HepG2 (cell line): Measurements from ENCODE around the gene GCNT2. TPM values are rescaled to one million over a fixed set of nuclear protein-coding genes. Genes with fewer than 3 reads are reported as not detected.

Experiments
- ARID2 ChIP-seq: sonication (generic); formaldehyde crosslinking; IDR thresholded peaks from 2 replicates; pipeline ENCODE4 v1.8.1; 2022; ENCODE audit warnings: mild to moderate bottlenecking, missing genetic modification reagents, borderline replicate concordance
- MBD4 ChIP-seq: IDR thresholded peaks from 2 replicates; pipeline ENCODE4 v1.6.1; 2012; ENCODE audit warnings: low read length, inconsistent platforms, borderline replicate concordance
- MEIS1 ChIP-seq: sonication (generic); formaldehyde crosslinking; IDR thresholded peaks from 2 replicates; pipeline ENCODE4 v1.9.0; 2021; ENCODE audit warnings: mild to moderate bottlenecking, missing genetic modification reagents, moderate library complexity, borderline replicate concordance
- REPIN1 ChIP-seq: sonication (generic); formaldehyde crosslinking; IDR thresholded peaks from 2 replicates; pipeline ENCODE4 v1.8.0; 2022; ENCODE audit warnings: missing genetic modification reagents, low read depth, mild to moderate bottlenecking, borderline replicate concordance
- SMAD9 ChIP-seq: sonication (generic); formaldehyde crosslinking; IDR thresholded peaks from 2 replicates; pipeline ENCODE4 v1.5.1; 2020; ENCODE audit warnings: mild to moderate bottlenecking, missing genetic modification reagents
- SPEN ChIP-seq: sonication (generic); formaldehyde crosslinking; IDR thresholded peaks from 2 replicates; pipeline ENCODE4 v1.5.1; 2020; ENCODE audit warnings: low read depth, mild to moderate bottlenecking, missing genetic modification reagents
- TBP ChIP-seq: sonication (generic); formaldehyde crosslinking; IDR thresholded peaks from 2 replicates; pipeline ENCODE4 v1.5.0; 2020; ENCODE audit warnings: missing genetic modification reagents
- TEAD2 ChIP-seq: sonication (generic); formaldehyde crosslinking; IDR thresholded peaks from 2 replicates; pipeline ENCODE4 v1.9.0; 2021; ENCODE audit warnings: missing genetic modification reagents
- YY1 ChIP-seq: IDR thresholded peaks from 2 replicates; pipeline ENCODE4 v1.6.1; 2011; ENCODE audit warnings: low read length, low read depth, moderate library complexity, mild to moderate bottlenecking; ENCODE audit not compliant: insufficient read depth, insufficient replicate concordance
- ZNF296 ChIP-seq: sonication (generic); formaldehyde crosslinking; conservative IDR thresholded peaks from 2 replicates; pipeline ENCODE4 v1.5.0; 2020; ENCODE audit warnings: mild to moderate bottlenecking, missing genetic modification reagents
- ZNF317 ChIP-seq: sonication (generic); formaldehyde crosslinking; IDR thresholded peaks from 2 replicates; pipeline ENCODE4 v1.5.0; 2020; ENCODE audit warnings: mild to moderate bottlenecking, missing genetic modification reagents
- ZNF335 ChIP-seq: sonication (generic); formaldehyde crosslinking; IDR thresholded peaks from 2 replicates; pipeline ENCODE4 v1.4.0; 2020; ENCODE audit warnings: missing genetic modification reagents
- ZNF430 ChIP-seq: sonication (generic); formaldehyde crosslinking; IDR thresholded peaks from 2 replicates; pipeline ENCODE4 v1.9.0; 2021; ENCODE audit warnings: mild to moderate bottlenecking, missing genetic modification reagents
- polyA plus RNA-seq, 8 experiments: library from polyadenylated mRNA; depleted of rRNA in 3 of 8; stranded (reverse) in 7 of 8; unstranded in 1 of 8; fragments of >200 nt; fragmentation: Illumina TruSeq in 4 of 8; extraction: Trizol in 4 of 8; gene quantifications; 2 replicates each; pipeline versions ENCODE4 v1.2.1 to v1.2.3, GENCODE V29; 2011 to 2016; ENCODE audit warnings: low read depth in 4 of 8, missing spikeins in 1 of 8, mixed read lengths in 1 of 8; ENCODE audit not compliant: insufficient read depth in 1 of 8
- total RNA-seq, 5 experiments: library from RNA; depleted of rRNA; stranded (reverse); fragments of >200 nt; fragmentation: Illumina TruSeq; extraction: Trizol; gene quantifications; 2 replicates each; pipeline ENCODE4 v1.2.3, GENCODE V29; 2016; ENCODE audit warnings: low read depth in 1 of 5
- TF ChIP-seq, protein P1 (sequence below): sonication (generic); formaldehyde crosslinking; IDR thresholded peaks from 2 replicates; pipeline ENCODE4 v1.5.0; 2020; ENCODE audit warnings: mild to moderate bottlenecking, missing genetic modification reagents, borderline replicate concordance
- TF ChIP-seq, protein P2 (sequence below): sonication (generic); formaldehyde crosslinking; IDR thresholded peaks from 2 replicates; pipeline ENCODE4 v1.5.1; 2020; ENCODE audit warnings: mild to moderate bottlenecking, missing genetic modification reagents
- TF ChIP-seq, protein P3 (sequence below): sonication (generic); formaldehyde crosslinking; IDR thresholded peaks from 2 replicates; pipeline ENCODE4 v1.8.0; 2022; ENCODE audit warnings: mild to moderate bottlenecking, missing genetic modification reagents, moderate library complexity
- TF ChIP-seq, protein P4 (sequence below): sonication (generic); formaldehyde crosslinking; IDR thresholded peaks from 2 replicates; pipeline ENCODE4 v1.4.0; 2020; ENCODE audit warnings: mild to moderate bottlenecking, low read depth, missing genetic modification reagents
- TF ChIP-seq, protein P5 (sequence below): sonication (generic); formaldehyde crosslinking; IDR thresholded peaks from 2 replicates; pipeline ENCODE4 v1.4.0; 2020; ENCODE audit warnings: missing genetic modification reagents, mild to moderate bottlenecking, borderline replicate concordance

Gene GCNT2
- total and polyA plus RNA-seq, 2 of the 13 experiments (the other 11 are each of a cell fraction or from before 2014, with no cell fraction given) = 11.8 to 31.9 TPM

DNA sequence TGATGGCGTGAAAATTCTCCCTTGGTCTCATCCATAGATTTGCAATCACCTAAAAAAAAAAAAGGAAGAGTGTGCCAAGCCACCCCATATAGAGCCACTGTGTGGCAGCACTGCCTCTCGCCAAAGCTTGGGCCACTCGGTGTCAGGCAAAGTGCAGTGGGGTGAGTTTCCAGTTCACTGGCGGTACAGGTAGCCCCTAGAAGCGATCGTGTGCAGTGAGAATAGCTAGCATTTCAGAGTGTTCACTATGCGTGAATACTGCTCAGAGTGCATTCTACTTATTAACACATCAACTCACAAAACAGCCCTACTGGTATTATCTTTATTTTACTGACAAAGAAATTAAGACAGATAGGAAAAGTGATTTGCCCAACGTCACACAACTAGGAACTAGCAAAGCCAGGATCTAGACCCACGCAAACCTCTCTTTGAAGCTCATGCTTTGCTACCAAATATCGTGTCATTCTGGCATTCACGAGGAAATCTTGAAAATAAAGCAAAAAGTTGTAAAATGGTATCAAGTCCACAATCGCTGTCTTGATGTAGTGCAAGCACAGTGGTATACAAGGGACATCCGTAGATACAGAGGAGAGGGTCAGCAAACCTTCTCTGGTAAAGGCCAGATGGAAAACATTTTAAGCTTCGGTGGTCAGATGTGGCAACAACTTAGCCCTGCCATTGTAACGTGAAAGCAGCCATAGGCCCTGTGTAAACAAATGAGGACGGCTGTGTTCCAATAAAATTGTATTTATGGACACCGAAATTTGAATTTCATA, 10.4 kb upstream of the GCNT2 start (continued):
- TF ChIP-seq, protein P1, sequence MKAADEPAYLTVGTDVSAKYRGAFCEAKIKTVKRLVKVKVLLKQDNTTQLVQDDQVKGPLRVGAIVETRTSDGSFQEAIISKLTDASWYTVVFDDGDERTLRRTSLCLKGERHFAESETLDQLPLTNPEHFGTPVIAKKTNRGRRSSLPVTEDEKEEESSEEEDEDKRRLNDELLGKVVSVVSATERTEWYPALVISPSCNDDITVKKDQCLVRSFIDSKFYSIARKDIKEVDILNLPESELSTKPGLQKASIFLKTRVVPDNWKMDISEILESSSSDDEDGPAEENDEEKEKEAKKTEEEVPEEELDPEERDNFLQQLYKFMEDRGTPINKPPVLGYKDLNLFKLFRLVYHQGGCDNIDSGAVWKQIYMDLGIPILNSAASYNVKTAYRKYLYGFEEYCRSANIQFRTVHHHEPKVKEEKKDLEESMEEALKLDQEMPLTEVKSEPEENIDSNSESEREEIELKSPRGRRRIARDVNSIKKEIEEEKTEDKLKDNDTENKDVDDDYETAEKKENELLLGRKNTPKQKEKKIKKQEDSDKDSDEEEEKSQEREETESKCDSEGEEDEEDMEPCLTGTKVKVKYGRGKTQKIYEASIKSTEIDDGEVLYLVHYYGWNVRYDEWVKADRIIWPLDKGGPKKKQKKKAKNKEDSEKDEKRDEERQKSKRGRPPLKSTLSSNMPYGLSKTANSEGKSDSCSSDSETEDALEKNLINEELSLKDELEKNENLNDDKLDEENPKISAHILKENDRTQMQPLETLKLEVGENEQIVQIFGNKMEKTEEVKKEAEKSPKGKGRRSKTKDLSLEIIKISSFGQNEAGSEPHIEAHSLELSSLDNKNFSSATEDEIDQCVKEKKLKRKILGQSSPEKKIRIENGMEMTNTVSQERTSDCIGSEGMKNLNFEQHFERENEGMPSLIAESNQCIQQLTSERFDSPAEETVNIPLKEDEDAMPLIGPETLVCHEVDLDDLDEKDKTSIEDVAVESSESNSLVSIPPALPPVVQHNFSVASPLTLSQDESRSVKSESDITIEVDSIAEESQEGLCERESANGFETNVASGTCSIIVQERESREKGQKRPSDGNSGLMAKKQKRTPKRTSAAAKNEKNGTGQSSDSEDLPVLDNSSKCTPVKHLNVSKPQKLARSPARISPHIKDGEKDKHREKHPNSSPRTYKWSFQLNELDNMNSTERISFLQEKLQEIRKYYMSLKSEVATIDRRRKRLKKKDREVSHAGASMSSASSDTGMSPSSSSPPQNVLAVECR (CRISPR knock-in tag) = peak; percentile 35; the same call in 1 of the 2 replicates
- TF ChIP-seq, protein P2, sequence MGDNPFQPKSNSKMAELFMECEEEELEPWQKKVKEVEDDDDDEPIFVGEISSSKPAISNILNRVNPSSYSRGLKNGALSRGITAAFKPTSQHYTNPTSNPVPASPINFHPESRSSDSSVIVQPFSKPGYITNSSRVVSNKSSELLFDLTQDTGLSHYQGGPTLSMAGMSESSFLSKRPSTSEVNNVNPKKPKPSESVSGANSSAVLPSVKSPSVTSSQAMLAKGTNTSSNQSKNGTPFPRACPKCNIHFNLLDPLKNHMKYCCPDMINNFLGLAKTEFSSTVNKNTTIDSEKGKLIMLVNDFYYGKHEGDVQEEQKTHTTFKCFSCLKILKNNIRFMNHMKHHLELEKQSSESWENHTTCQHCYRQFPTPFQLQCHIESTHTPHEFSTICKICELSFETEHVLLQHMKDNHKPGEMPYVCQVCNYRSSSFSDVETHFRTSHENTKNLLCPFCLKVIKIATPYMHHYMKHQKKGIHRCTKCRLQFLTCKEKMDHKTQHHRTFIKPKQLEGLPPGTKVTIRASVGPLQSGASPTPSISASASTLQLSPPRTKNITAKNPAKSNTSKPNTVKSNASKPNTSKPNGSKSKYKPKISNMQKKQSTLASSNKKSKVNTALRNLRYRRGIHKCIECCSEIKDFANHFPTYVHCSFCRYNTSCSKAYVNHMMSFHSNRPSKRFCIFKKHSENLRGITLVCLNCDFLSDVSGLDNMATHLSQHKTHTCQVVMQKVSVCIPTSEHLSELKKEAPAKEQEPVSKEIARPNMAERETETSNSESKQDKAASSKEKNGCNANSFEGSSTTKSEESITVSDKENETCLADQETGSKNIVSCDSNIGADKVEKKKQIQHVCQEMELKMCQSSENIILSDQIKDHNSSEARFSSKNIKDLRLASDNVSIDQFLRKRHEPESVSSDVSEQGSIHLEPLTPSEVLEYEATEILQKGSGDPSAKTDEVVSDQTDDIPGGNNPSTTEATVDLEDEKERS (CRISPR knock-in tag) = no peak
- TF ChIP-seq SPEN (CRISPR knock-in tag) = 0 out of 2 replicates have a peak, but pooled peaks have one; percentile 25
- no peak for TF ChIP-seq TEAD2 (CRISPR knock-in tag)
- TF ChIP-seq REPIN1 (CRISPR knock-in tag) = peak; percentile 58; the same call in 1 of the 2 replicates
- peak; percentile 52 for TF ChIP-seq YY1
- TF ChIP-seq, protein P3, sequence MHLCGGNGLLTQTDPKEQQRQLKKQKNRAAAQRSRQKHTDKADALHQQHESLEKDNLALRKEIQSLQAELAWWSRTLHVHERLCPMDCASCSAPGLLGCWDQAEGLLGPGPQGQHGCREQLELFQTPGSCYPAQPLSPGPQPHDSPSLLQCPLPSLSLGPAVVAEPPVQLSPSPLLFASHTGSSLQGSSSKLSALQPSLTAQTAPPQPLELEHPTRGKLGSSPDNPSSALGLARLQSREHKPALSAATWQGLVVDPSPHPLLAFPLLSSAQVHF (CRISPR knock-in tag) = no peak
- no peak for TF ChIP-seq ZNF317 (CRISPR knock-in tag)
- no peak for TF ChIP-seq SMAD9 (CRISPR knock-in tag)
- no peak for TF ChIP-seq ARID2 (CRISPR knock-in tag)
- TF ChIP-seq MBD4 = no peak
- no peak for TF ChIP-seq ZNF296 (CRISPR knock-in tag)
- TF ChIP-seq, protein P4, sequence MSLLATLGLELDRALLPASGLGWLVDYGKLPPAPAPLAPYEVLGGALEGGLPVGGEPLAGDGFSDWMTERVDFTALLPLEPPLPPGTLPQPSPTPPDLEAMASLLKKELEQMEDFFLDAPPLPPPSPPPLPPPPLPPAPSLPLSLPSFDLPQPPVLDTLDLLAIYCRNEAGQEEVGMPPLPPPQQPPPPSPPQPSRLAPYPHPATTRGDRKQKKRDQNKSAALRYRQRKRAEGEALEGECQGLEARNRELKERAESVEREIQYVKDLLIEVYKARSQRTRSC (CRISPR knock-in tag) = no peak
- TF ChIP-seq, protein P5, sequence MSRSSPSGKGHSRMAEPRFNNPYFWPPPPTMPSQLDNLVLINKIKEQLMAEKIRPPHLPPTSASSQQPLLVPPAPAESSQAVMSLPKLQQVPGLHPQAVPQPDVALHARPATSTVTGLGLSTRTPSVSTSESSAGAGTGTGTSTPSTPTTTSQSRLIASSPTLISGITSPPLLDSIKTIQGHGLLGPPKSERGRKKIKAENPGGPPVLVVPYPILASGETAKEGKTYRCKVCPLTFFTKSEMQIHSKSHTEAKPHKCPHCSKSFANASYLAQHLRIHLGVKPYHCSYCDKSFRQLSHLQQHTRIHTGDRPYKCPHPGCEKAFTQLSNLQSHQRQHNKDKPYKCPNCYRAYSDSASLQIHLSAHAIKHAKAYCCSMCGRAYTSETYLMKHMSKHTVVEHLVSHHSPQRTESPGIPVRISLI (CRISPR knock-in tag) = peak; percentile 98
- TF ChIP-seq MEIS1 = peak; percentile 33; the same call in 1 of the 2 replicates
- 0 out of 2 replicates have a peak, but pooled peaks have one; percentile 14 for TF ChIP-seq ZNF430 (CRISPR knock-in tag)
- TF ChIP-seq ZNF335 (CRISPR knock-in tag) = peak; percentile 92
- no peak for TF ChIP-seq TBP (CRISPR knock-in tag)
